DLD1 (cell line): Measurements from ENCODE around the gene EZH1.

Experiments used
- in situ Hi-C: cut with HindIII; loops from 2 replicates; pipeline ENCODE4 v1.10.0; 2017; ENCODE audit warnings: low sequenced_read_pairs

EZH1 gene

GRCh38 chr17:42725143-42725542 is 19.7 kb downstream of the EZH1 start:
- in situ Hi-C loops: no loop called here

- in situ Hi-C loops: no loop called here
Measured at GRCh38 chr17:42723636-42724035, 21.2 kb downstream of the EZH1 start.

GRCh38 chr17:42720996-42721583 is 23.8 kb downstream of the EZH1 start:
- in situ Hi-C loops: no loop called here

GRCh38 chr17:42709561-42709960 is 35.3 kb downstream of the EZH1 start:
- in situ Hi-C loops: no loop called here

- in situ Hi-C loops: no loop called here
Measured at GRCh38 chr17:42708588-42708987, 36.3 kb downstream of the EZH1 start.

- in situ Hi-C loops: no loop called here
Measured at GRCh38 chr17:42706732-42707131, 38.1 kb downstream of the EZH1 start.

- in situ Hi-C loops: no loop called here
Measured at GRCh38 chr17:42704837-42705494, 39.9 kb downstream of the EZH1 start.

- in situ Hi-C loops: no loop called here
Measured at GRCh38 chr17:42704490-42704836, 40.4 kb downstream of the EZH1 start.

- in situ Hi-C loops: no loop called here
Measured at GRCh38 chr17:42702446-42702845, 42.4 kb downstream of the EZH1 start.

GRCh38 chr17:42700586-42701289 is 44.1 kb downstream of the EZH1 start:
- in situ Hi-C loops: no loop called here

GRCh38 chr17:42699415-42699740 is 45.5 kb downstream of the EZH1 start:
- in situ Hi-C loops: no loop called here

- in situ Hi-C loops: no loop called here
Measured at GRCh38 chr17:42698736-42699414, 46.0 kb downstream of the EZH1 start.

- in situ Hi-C loops: no loop called here
Measured at GRCh38 chr17:42697108-42697811, 47.6 kb downstream of the EZH1 start.

- in situ Hi-C loops: no loop called here
Measured at GRCh38 chr17:42695500-42695899, 49.3 kb downstream of the EZH1 start.

GRCh38 chr17:42694524-42694923 is 50.3 kb downstream of the EZH1 start:
- in situ Hi-C loops: no loop called here

GRCh38 chr17:42692489-42692888 is 52.4 kb downstream of the EZH1 start:
- in situ Hi-C loops: no loop called here

GRCh38 chr17:42691021-42691545 is 53.8 kb downstream of the EZH1 start:
- in situ Hi-C loops: no loop called here

GRCh38 chr17:42690596-42690995 is 54.2 kb downstream of the EZH1 start:
- in situ Hi-C loops: no loop called here

GRCh38 chr17:42687707-42688320 is 57.0 kb downstream of the EZH1 start:
- in situ Hi-C loops: no loop called here

GRCh38 chr17:42686520-42687128 is 58.2 kb downstream of the EZH1 start:
- in situ Hi-C loops: no loop called here
